IPS-NIHi7 (cell line): ENCODE measurements around the gene ASZ1.
A peak's percentile ranks its signal among the peaks of the same experiment; 100 is the strongest.
"Not testable (repeated sequence)": the region's sequence is repeated elsewhere in the genome, so short reads cannot be mapped to it uniquely, and the experiment has no call there.

Experiments
- DNase-seq: peaks from one replicate; pipeline ENCODE4 v3.0.0; 2012; ENCODE audit warnings: mixed read lengths; ENCODE audit errors: extremely low spot score

The ASZ1 gene

GRCh38 chr7:117427258-117427701, at the start of gene ASZ1:
Gene ASZ1 (minus strand): TSS chr7:117427493. CDS start chr7:117427460, 33 bp downstream.
- DNase-seq = no peak

GRCh38 chr7:117476557-117477215, 49.4 kb upstream of the ASZ1 start:
- DNase-seq = no peak

GRCh38 chr7:117472335-117472734, 45.0 kb upstream of the ASZ1 start:
- DNase-seq = no peak

GRCh38 chr7:117470777-117471176, 43.5 kb upstream of the ASZ1 start:
- DNase-seq = no peak

- no peak for DNase-seq
Observed at GRCh38 chr7:117468174-117468573, 40.9 kb upstream of the ASZ1 start.

- DNase-seq = not testable (repeated sequence)
Observed at GRCh38 chr7:117460815-117461214, 33.5 kb upstream of the ASZ1 start.

GRCh38 chr7:117459735-117460134, 32.4 kb upstream of the ASZ1 start:
- DNase-seq = no peak

GRCh38 chr7:117458977-117459583, 31.8 kb upstream of the ASZ1 start:
- no peak for DNase-seq

- DNase-seq = no peak
Observed at GRCh38 chr7:117448655-117449054, 21.4 kb upstream of the ASZ1 start.

GRCh38 chr7:117446220-117446815, 19.0 kb upstream of the ASZ1 start:
- no peak for DNase-seq

GRCh38 chr7:117445206-117445605, 17.9 kb upstream of the ASZ1 start:
- DNase-seq = no peak

- no peak for DNase-seq
Observed at GRCh38 chr7:117444646-117445045, 17.4 kb upstream of the ASZ1 start.

GRCh38 chr7:117435475-117436043, 8.3 kb upstream of the ASZ1 start:
- DNase-seq = no peak

GRCh38 chr7:117424090-117424829, 3.0 kb downstream of the ASZ1 start:
- no peak for DNase-seq

GRCh38 chr7:117414591-117414990, 12.7 kb downstream of the ASZ1 start:
- DNase-seq = not testable (repeated sequence)

GRCh38 chr7:117412946-117413559, 14.2 kb downstream of the ASZ1 start:
- no peak for DNase-seq

GRCh38 chr7:117412390-117412789, 14.9 kb downstream of the ASZ1 start:
- no peak for DNase-seq

GRCh38 chr7:117411539-117411938, 15.8 kb downstream of the ASZ1 start:
- DNase-seq = no peak

- DNase-seq = no peak
Observed at GRCh38 chr7:117408831-117409230, 18.5 kb downstream of the ASZ1 start.

GRCh38 chr7:117405519-117405918, 21.8 kb downstream of the ASZ1 start:
- DNase-seq = peak; percentile 20

GRCh38 chr7:117403737-117404136, 23.6 kb downstream of the ASZ1 start:
- no peak for DNase-seq

GRCh38 chr7:117402109-117402508, 25.2 kb downstream of the ASZ1 start:
- no peak for DNase-seq
